Bronchial epithelial cell (primary cell): Measurements from ENCODE around the gene ST6GALNAC6. TPM values are rescaled to one million over a fixed set of nuclear protein-coding genes. Genes with fewer than 3 reads are reported as not detected.
"Not testable (repeated sequence)": the region's sequence is repeated elsewhere in the genome, so short reads cannot be mapped to it uniquely, and the experiment has no call there.

ENCODE experiments used
- DNase-seq: peaks from one replicate; pipeline ENCODE4 v3.0.0-alpha.2; 2010; ENCODE audit warnings: low read depth
- FAIRE-seq: peaks from 2 replicates; lab custom pipeline; 2011; peaks lifted over from hg19 to GRCh38; lab: Jason Lieb, UNC
- H3K27me3 ChIP-seq: 2 replicates; pipeline ENCODE4 v1.5.1; 2011; ENCODE audit warnings: low read length; ENCODE audit not compliant: control insufficient read depth, insufficient read depth
- H3K36me3 ChIP-seq: 2 replicates; pipeline ENCODE4 v1.5.1; 2011; ENCODE audit warnings: low read length; ENCODE audit not compliant: control insufficient read depth, insufficient read depth
- H3K4me3 ChIP-seq: 2 replicates; pipeline ENCODE4 v1.5.1; 2011; ENCODE audit warnings: mild to moderate bottlenecking, low read depth, low read length, control low read depth
- CTCF ChIP-seq: IDR thresholded peaks from 2 replicates; pipeline ENCODE4 v1.5.1; 2011; ENCODE audit warnings: mild to moderate bottlenecking, moderate library complexity, low read length, control low read depth, inconsistent platforms; ENCODE audit not compliant: insufficient read depth, severe bottlenecking
- total RNA-seq: library from RNA; depleted of rRNA; stranded (reverse); fragments of >200 nt; gene quantifications from 2 replicates; pipeline ENCODE4 v1.2.1, GENCODE V29; 2014

Gene ST6GALNAC6
- total RNA-seq, 1 donor from 2014 or later = 18.4 TPM

DNA sequence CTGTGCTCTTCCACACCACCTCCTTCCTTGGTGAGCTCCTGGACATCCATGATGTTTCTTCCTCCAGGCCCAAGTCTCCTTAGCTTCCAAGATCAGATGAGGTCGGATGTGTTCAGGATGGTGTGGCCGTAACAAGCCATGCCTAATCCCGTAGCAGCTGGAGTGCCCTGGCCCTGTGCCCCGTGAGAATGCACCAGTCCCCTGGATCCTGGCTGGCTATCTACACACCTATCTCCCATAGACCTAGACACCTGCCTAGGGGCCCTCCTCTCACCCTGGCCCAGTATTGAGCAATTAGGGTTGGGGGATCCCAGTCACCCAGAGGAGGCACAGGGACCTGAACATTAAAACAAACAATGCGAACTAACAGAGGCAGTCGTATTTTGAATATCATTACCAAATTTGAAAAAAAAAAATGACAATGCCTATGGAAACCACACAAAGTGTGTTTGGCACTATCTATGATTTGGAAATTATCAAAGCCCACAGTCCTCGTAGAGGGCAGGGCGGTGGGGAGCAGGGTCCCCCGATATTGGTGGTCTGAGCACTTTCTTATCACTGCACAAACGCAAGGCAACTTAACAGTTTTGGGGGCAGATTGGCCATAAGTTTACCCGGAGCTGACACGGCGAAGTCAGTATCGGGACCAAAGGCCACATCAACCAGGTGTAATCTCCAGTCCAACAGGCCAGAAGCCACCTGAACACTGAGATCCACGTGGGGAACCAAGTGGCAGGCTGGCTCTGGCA, 58.1 kb downstream of the ST6GALNAC6 start:
- FAIRE-seq = no peak
- Histone ChIP-seq H3K4me3 (no peak overlapping the region), H3K36me3 (no peaks in the 10 kb centered on the region), H3K27me3 (no peaks in the 10 kb centered on the region)
- DNase-seq = no peak
- no peak for TF ChIP-seq CTCF

GRCh38 chr9:127838375-127839078, 60.9 kb downstream of the ST6GALNAC6 start:
- Histone ChIP-seq H3K27me3 (no peaks in the 10 kb centered on the region), H3K36me3 (no peaks in the 10 kb centered on the region), H3K4me3 (no peak overlapping the region)
- FAIRE-seq = no peak
- DNase-seq = no peak
- no peak for TF ChIP-seq CTCF

DNA sequence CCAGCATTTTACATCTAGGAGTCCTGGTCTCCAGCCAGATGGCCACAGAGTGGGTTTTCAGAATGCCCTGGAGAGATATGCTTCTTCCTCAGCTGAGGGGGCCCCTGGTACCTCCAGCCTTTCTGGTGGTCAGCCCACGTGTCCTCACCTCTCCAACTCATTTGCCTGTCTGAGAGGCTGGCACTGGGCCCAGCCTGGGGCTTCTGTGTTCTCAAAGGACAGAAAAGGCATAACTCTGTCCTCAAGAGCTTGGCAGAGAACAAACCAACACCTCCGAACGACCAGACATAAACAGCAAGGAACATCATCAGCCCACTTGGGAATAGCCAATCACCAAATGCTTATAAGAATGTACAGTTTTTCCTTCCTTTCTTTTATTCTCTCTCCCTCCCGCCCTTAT, 62.1 kb downstream of the ST6GALNAC6 start:
- Histone ChIP-seq H3K4me3 (no peak overlapping the region), H3K36me3 (no peaks in the 10 kb centered on the region), H3K27me3 (no peaks in the 10 kb centered on the region)
- no peak for DNase-seq
- no peak for TF ChIP-seq CTCF
- no peak for FAIRE-seq

- H3K4me3 ChIP-seq, FAIRE-seq, H3K36me3 ChIP-seq, DNase-seq, H3K27me3 ChIP-seq: not testable (repeated sequence)
Measured at GRCh38 chr9:127836561-127836960, 62.8 kb downstream of the ST6GALNAC6 start.

- no peak for FAIRE-seq
- H3K36me3 ChIP-seq = no peaks in the 10 kb centered on the region
- no peaks in the 10 kb centered on the region for H3K27me3 ChIP-seq
- DNase-seq = no peak
- no peak overlapping the region for H3K4me3 ChIP-seq
- TF ChIP-seq CTCF = no peak
Measured at GRCh38 chr9:127835991-127836516, 63.3 kb downstream of the ST6GALNAC6 start.

Other genes with a start within 250 kb of the ST6GALNAC6 start
- gene CFAP157, start 192.6 kb downstream of the ST6GALNAC6 start, total RNA-seq = under 0.01 TPM in 1 of 2 replicates, not detected in the other
- 26.6 and 58.9 TPM in 2 replicates for gene PTRH1, start 183.9 kb downstream of the ST6GALNAC6 start, total RNA-seq
- gene TTC16, start 183.5 kb downstream of the ST6GALNAC6 start, total RNA-seq = not detected in 2 replicates
- gene TOR2A, start 164.3 kb downstream of the ST6GALNAC6 start, total RNA-seq = 1.8 and 4.6 TPM in 2 replicates
- gene SH2D3C, start 120.9 kb downstream of the ST6GALNAC6 start, total RNA-seq = 0.26 TPM in 1 of 2 replicates, not detected in the other
- 78.5 and 81.7 TPM in 2 replicates for gene CDK9, start 113.6 kb downstream of the ST6GALNAC6 start, total RNA-seq
- 46.9 and 70.0 TPM in 2 replicates for gene FPGS, start 96.7 kb downstream of the ST6GALNAC6 start, total RNA-seq
- gene ENG, start 44.9 kb downstream of the ST6GALNAC6 start, total RNA-seq = 0.13 and 2.4 TPM in 2 replicates
- 19.0 and 54.0 TPM in 2 replicates for gene AK1, start 21.9 kb downstream of the ST6GALNAC6 start, total RNA-seq
- 21.3 and 21.8 TPM in 2 replicates for gene ST6GALNAC4, start 17.4 kb upstream of the ST6GALNAC6 start, total RNA-seq
- gene PIP5KL1, start 31.2 kb upstream of the ST6GALNAC6 start, total RNA-seq = 2.1 and 5.1 TPM in 2 replicates
- gene DPM2, start 38.3 kb upstream of the ST6GALNAC6 start, total RNA-seq = 11.8 and 17.4 TPM in 2 replicates
- 7.4 and 41.3 TPM in 2 replicates for gene EEIG1, start 81.4 kb upstream of the ST6GALNAC6 start, total RNA-seq
- gene NAIF1, start 167.7 kb upstream of the ST6GALNAC6 start, total RNA-seq = 10.3 and 12.4 TPM in 2 replicates
- gene SLC25A25, start 168.6 kb upstream of the ST6GALNAC6 start, total RNA-seq = 12.6 and 17.2 TPM in 2 replicates
- 130 and 137 TPM in 2 replicates for gene PTGES2, start 228.1 kb upstream of the ST6GALNAC6 start, total RNA-seq
- gene LCN2, start 249.8 kb upstream of the ST6GALNAC6 start, total RNA-seq = 48.4 and 110 TPM in 2 replicates